ENCODE data around the gene PUS3.
A peak's percentile ranks its signal among the peaks of the same experiment; 100 is the strongest.

Gene PUS3, protein sequence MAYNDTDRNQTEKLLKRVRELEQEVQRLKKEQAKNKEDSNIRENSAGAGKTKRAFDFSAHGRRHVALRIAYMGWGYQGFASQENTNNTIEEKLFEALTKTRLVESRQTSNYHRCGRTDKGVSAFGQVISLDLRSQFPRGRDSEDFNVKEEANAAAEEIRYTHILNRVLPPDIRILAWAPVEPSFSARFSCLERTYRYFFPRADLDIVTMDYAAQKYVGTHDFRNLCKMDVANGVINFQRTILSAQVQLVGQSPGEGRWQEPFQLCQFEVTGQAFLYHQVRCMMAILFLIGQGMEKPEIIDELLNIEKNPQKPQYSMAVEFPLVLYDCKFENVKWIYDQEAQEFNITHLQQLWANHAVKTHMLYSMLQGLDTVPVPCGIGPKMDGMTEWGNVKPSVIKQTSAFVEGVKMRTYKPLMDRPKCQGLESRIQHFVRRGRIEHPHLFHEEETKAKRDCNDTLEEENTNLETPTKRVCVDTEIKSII

GRCh38 chr11:125902927-125903710 is at the start of gene PUS3:
Gene PUS3, minus strand, starts transcription at chr11:125903206. Its CDS starts 6,922 bp downstream, at chr11:125896284.
- peak; percentile 60 to 81 for DNase-seq (ENCODE audit: extremely low read depth in 1 of 2, low read depth in 1 of 2)

GRCh38 chr11:125952559-125952958 is 49.6 kb upstream of the PUS3 start:
- DNase-seq (ENCODE audit: extremely low read depth in 1 of 2, low read depth in 1 of 2), result no peak

- DNase-seq (ENCODE audit: extremely low read depth in 1 of 2, low read depth in 1 of 2), result no peak
Observed at GRCh38 chr11:125951731-125952130, 48.7 kb upstream of the PUS3 start.

DNA sequence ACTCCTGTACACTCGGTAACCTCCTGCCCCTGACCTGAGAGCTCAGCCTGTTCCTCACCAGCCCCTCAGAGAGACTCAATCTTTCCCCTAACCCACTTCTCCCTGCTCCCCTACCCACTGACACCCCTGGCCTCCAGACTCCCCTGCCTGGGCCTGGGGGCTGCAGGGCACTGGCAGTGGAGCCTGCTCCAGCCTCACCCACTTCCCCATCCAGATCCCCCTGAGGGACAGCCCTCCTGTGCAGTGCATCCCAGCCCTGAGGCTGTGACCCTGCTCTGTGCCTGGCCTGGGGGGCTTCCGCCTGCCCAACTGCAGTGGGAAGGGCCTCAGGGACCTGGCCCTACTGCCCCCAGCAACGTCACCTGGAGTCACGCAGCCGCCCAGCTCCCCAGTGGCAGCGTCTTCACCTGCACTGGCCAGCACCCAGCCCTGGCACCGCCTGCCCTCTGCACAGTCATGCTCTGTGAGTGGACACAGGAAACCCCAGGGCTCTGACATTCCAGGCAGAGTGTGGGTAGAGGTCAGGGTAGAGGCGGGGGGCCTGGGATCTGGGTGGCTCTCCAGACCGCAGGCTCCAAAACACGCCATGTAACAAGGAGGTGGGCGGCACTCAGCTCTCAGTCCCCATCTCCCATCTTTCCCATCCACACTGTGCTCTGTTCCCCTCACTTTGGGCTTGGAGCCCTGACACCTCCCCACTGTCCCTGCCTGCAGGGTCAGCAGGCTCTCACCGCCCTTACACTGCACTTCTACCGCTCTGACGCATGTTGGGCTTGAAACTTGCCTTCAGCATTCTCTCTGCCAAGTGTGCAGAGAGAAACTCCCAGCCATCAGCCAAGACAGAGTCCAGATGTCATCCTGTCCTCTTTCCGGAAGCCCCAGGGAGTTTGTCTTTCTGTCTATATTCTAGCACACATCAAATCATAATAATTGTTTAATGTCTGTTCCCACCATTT is 48.0 kb upstream of the PUS3 start:
- no peak for DNase-seq (ENCODE audit: extremely low read depth in 1 of 2, low read depth in 1 of 2)

DNA sequence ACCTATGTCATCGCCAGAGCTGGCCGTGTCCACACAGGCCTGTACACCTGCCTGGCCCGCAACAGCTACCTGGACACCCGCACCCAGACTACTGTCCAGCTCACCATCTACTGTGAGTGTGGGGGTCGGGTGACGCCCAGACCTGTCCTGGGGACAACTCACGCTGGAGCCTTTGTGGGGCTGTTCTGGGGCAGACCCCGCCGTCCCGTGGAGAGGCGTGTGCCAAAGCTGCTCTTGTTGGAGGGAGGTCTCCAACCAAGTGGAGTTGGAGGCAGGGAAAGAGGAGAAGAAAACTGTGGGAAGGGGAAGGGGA is 47.1 kb upstream of the PUS3 start:
- no peak for DNase-seq (ENCODE audit: extremely low read depth in 1 of 2, low read depth in 1 of 2)

GRCh38 chr11:125949271-125950177 is 46.5 kb upstream of the PUS3 start:
- no peak for DNase-seq (ENCODE audit: extremely low read depth in 1 of 2, low read depth in 1 of 2)

GRCh38 chr11:125948278-125949051 is 45.5 kb upstream of the PUS3 start:
- DNase-seq (ENCODE audit: extremely low read depth in 1 of 2, low read depth in 1 of 2), result no peak

GRCh38 chr11:125947419-125948277 is 44.6 kb upstream of the PUS3 start:
- DNase-seq (ENCODE audit: extremely low read depth in 1 of 2, low read depth in 1 of 2), result no peak

- no peak for DNase-seq (ENCODE audit: extremely low read depth in 1 of 2, low read depth in 1 of 2)
Observed at GRCh38 chr11:125946712-125947418, 43.9 kb upstream of the PUS3 start.

DNA sequence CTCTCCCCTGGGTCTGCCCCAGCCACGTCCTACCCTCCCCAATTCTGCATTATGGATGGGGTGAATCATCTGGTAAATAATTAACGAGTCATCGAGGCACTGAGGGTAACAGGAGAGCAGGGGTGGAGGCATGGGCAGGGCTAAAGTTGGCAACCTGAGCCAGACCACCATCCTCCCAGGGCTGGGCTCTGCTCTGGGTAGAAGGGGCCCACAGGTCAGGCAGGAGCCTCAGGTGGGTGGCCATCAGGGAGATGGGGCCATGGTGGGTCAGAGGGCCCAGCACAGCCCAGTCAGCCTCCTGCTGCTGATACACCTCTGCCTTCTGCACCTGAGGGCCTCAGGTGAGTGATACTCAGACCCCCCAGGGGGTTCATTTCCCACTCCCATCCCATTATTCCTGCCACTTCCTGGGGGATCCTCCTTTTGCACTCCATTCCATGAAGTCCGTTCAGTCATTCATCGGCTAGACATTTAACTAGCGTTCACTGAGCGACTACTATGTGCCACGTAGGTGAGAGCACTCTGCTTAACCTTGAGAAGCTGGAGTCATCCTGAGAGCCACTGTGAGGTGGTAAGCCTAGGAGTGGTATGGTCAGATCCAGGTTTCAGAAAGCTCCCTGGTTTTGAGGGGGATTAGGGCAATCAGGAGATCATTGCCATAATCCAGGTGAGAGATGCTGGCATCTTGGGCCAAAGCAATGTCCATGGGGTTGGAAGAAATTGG is 43.0 kb upstream of the PUS3 start, which contains the start of gene VSIG10L2:
Gene VSIG10L2 (plus strand): TSS at position 248 of the 724 bp plus-strand sequence. CDS start 12 bp downstream, at position 260.
- no peak for DNase-seq (ENCODE audit: extremely low read depth in 1 of 2, low read depth in 1 of 2)

GRCh38 chr11:125945011-125945796 is 42.2 kb upstream of the PUS3 start:
- no peak for DNase-seq (ENCODE audit: extremely low read depth in 1 of 2, low read depth in 1 of 2)

GRCh38 chr11:125944350-125945010 is 41.5 kb upstream of the PUS3 start:
- no peak for DNase-seq (ENCODE audit: extremely low read depth in 1 of 2, low read depth in 1 of 2)

GRCh38 chr11:125943661-125944349 is 40.8 kb upstream of the PUS3 start:
- no peak for DNase-seq (ENCODE audit: extremely low read depth in 1 of 2, low read depth in 1 of 2)

- no peak for DNase-seq (ENCODE audit: extremely low read depth in 1 of 2, low read depth in 1 of 2)
Observed at GRCh38 chr11:125942771-125943428, 39.9 kb upstream of the PUS3 start.
